Measurements from ENCODE around the gene PARP1.
A peak's percentile ranks its signal among the peaks of the same experiment; 100 is the strongest.

Gene PARP1

GRCh38 chr1:226425431-226426031, 17.6 kb upstream of the PARP1 start:
- TF ChIP-seq CTCF (IDR thresholded peaks at IDR 0.05; ENCODE audit: low read length, missing control alignments), result no peak
- H3K4me3 ChIP-seq (replicated peaks; ENCODE audit: low read depth, low read length), result no peak overlapping the region
- no peak for DNase-seq (ENCODE audit: low read depth)

- TF ChIP-seq CTCF (IDR thresholded peaks at IDR 0.05; ENCODE audit: low read length, missing control alignments), result no peak
- no peak overlapping the region for H3K4me3 ChIP-seq (replicated peaks; ENCODE audit: low read depth, low read length)
- no peak for DNase-seq (ENCODE audit: low read depth)
These were observed 17.1 kb upstream of the PARP1 start for GRCh38 chr1:226425004-226425378.

- H3K4me3 ChIP-seq (replicated peaks; ENCODE audit: low read depth, low read length), result no peak overlapping the region
- peak; percentile 39 for DNase-seq (ENCODE audit: low read depth)
These were observed 16.5 kb upstream of the PARP1 start for GRCh38 chr1:226424221-226425003.

GRCh38 chr1:226422478-226422877, 14.6 kb upstream of the PARP1 start:
- no peak overlapping the region for H3K4me3 ChIP-seq (replicated peaks; ENCODE audit: low read depth, low read length)
- TF ChIP-seq CTCF (IDR thresholded peaks at IDR 0.05; ENCODE audit: low read length, missing control alignments), result no peak

More at GRCh38 chr1:226424221-226425003, 16.5 kb upstream of the PARP1 start:
- TF ChIP-seq CTCF (IDR thresholded peaks at IDR 0.05; ENCODE audit: low read length, missing control alignments), result peak; percentile 59

GRCh38 chr1:226420897-226421296, 13.0 kb upstream of the PARP1 start:
- DNase-seq (ENCODE audit: low read depth), result no peak
- TF ChIP-seq CTCF (IDR thresholded peaks at IDR 0.05; ENCODE audit: low read length, missing control alignments), result no peak
- H3K4me3 ChIP-seq (replicated peaks; ENCODE audit: low read depth, low read length), result no peak overlapping the region

More at GRCh38 chr1:226422478-226422877, 14.6 kb upstream of the PARP1 start:
- DNase-seq (ENCODE audit: low read depth), result no peak

GRCh38 chr1:226420328-226420727, 12.4 kb upstream of the PARP1 start:
- no peak overlapping the region for H3K4me3 ChIP-seq (replicated peaks; ENCODE audit: low read depth, low read length)
- TF ChIP-seq CTCF (IDR thresholded peaks at IDR 0.05; ENCODE audit: low read length, missing control alignments), result no peak
- DNase-seq (ENCODE audit: low read depth), result no peak

All from fibroblast of pulmonary artery (primary cell).